HG03575 (cell line): ENCODE results near the gene ALDH16A1.

ENCODE experiments used
- ATAC-seq: cut with Tn5 transposase; IDR thresholded peaks from one replicate; pipeline ENCODE4 v1.9.1; 2021; ENCODE audit not compliant: unreplicated experiment, insufficient number of reproducible peaks, low FRiP score; ENCODE audit errors: extremely low read depth

ALDH16A1 gene

DNA sequence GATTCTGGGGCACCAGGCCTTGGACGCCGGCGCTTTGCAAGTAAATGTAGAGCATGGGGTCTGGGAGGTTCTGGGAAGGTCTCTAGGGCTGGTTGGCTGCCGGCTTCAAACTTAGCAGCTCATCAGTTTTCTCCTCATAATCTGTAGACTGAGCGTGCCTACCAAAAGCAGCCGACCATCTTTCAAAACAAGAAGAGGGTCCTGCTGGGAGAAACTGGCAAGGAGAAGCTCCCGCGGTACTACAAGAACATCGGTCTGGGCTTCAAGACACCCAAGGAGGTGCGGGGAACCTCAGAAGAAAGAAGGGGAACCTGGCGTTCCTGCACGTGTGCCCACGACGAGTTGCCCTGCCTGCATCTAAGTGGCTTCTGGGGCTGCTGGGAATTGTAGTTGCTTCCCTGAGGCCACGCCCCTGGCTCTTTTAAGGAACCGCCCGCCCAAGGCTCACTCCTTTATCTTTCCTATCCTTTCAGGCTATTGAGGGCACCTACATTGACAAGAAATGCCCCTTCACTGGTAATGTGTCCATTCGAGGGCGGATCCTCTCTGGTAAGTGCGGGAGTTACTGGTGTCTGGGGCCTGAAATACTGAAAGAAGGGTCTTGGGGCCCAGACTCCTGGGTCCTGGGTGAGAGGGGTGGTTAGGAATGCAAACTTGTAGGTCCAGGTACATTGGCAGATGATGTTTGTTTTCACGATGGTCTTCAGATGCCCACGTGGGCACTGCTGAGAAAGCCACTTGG, 44.2 kb downstream of the ALDH16A1 start:
- no peak for ATAC-seq

DNA sequence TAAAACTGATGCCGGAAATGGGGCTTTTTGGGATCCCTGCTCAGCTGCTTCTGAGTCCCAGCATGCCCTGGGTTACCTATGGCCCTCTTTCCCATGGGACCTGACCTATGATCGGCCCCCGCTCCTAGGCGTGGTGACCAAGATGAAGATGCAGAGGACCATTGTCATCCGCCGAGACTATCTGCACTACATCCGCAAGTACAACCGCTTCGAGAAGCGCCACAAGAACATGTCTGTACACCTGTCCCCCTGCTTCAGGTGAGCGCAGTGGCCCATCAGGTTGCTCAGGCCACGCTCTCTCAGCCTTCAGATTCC, 44.7 kb downstream of the ALDH16A1 start:
- no peak for ATAC-seq

DNA sequence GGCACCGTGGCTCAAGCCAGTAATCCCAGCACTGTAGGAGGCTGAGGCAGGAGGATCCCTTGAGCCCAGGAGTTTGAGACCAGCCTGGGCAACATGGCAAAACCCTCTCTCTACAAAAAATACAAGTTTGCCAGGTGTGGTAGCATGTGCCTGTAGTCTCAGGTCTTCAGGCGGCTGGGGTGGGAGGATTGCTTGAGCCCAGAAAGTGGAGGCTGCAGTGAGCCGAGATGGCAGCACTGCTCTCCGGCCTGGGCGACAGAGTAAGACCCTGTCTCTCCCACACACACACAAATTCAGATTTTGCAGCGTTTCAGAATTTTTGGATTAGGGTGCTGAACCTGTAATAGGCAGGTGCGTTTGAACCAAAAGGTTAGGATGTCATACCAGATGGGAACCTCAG, 45.5 kb downstream of the ALDH16A1 start:
- no peak for ATAC-seq

DNA sequence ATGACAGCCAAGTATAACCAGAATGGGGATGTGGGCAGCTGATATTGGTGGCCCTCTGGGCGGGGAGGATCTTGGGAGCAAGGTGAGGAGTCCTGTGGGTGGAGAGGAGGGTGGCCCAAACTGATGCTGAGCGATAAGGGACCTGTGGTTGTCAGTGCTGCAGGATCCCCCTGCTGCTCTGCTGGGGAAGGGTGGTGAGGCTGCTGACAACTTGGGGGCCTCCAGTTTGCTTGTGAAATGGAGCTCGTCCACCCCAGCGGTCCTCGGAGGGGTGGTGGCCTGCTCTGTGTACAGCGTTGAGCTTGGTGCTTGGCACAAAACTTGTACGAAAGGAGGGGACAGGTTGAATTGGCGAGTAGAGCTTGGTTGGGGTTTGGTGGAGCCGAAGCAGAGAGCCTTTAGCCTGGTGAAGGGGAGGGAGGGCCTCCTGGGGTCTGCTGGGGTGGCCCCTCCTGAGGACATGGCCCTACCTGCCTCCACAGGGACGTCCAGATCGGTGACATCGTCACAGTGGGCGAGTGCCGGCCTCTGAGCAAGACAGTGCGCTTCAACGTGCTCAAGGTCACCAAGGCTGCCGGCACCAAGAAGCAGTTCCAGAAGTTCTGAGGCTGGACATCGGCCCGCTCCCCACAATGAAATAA, 46.1 kb downstream of the ALDH16A1 start:
- ATAC-seq, result no peak

DNA sequence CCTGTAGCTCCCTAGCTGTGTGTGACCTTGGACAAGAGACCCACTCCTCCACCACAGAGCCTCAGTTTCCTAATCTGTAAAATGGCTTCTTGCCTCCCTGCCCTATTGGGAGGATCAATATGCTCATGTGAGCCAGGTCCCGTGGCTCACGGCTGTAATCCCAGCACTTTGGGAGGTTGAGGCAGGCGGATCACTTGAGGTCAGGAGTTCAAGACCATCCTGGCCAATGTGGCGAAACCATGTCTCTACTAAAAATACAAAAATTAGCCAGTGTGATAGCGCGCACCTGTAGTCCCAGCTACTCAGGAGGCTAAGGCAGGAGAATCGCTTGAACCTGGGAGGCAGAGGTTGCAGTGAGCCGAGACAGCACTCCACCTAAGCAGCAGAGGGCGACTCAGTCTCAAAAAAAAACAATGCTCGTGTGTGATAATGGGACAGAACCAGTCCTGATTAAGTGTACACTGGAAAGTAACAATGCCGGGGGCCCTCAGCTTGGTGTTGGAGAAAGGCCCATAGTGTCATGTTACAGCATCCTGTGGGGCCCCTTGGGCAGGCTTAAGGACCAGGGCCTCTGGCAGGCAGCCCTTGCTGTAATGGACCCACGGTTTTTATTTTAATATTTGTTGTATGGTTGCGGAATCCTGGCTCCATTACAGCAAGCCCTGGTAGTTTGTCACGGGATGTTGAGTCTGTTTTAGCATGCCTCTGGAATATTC, 50.0 kb downstream of the ALDH16A1 start:
- ATAC-seq, result no peak

DNA sequence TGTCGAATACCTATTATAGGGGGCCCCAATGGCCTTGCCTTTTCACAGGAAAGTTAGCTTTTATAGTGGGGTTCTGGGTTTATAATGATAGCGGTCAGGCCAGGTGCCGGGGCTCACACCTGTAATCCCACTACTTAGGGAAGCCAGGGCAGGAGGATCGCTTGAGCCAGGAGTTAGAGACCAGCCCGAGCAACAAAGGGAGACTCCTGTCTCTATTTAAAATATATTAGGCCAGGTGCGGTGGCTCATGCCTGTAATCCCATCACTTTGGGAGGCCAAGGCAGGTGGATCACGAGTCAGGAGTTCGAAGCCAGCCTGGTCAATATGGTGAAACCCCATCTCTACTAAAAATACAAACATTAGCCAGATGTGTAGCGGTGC, 50.5 kb downstream of the ALDH16A1 start:
- no peak for ATAC-seq

DNA sequence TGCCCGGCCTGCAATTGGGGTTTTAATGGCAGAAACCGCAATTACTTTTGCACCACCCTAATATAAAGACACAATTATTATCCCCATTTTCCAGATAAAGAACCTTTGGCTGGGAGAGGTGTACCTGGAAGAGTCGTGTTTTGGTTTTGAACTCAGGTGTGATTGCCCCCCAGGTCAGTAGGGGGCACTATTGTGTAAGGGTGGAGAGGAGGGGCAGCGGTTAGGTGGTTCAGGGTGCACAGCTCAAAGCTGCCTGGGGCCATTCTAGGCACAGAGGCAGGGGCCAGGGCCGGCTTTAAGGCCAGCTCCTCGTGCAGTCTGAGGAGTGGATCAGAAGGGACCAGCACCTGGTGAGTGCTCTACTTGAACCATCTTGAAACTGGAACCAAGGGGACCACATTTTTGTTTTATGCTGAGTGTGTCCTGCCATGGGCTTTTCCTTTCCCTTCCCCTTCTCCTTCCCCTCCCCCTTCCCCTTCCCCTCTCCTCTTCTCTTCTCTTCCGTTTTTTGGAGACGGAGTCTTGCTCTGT, 53.6 kb downstream of the ALDH16A1 start:
- no peak for ATAC-seq

DNA sequence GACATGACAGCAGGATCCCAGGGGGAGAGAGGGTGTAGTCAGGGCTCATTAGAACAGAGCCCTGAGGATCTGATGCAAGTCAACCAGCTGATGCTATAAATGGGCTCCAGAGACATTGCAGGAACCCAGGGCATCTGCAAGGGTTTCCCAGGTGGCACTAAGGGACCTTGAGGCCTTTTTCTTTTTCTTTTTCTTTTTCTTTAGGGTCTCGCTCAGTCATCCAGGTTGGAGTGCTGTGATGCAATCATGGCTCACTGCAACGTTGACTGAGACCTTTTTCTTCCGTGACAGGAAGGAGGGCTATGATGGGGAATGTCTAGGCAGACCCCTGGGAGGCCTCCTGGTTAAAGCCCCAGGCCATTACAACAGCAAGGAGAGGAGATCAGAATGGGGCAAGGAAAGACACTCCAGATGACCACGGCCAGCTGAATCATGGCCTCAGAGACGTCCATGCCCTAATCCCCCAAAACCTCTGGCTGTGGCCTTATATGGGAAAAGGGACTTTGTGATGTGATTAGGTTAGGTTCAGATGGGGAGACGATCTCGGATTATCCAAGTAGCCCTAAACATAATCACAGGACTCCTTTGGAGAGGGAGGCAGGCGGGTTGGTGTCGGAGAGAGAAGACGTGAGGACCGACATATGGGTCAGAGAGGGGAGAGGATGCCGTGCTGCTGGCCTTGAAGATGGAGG, 54.9 kb downstream of the ALDH16A1 start:
- no peak for ATAC-seq

DNA sequence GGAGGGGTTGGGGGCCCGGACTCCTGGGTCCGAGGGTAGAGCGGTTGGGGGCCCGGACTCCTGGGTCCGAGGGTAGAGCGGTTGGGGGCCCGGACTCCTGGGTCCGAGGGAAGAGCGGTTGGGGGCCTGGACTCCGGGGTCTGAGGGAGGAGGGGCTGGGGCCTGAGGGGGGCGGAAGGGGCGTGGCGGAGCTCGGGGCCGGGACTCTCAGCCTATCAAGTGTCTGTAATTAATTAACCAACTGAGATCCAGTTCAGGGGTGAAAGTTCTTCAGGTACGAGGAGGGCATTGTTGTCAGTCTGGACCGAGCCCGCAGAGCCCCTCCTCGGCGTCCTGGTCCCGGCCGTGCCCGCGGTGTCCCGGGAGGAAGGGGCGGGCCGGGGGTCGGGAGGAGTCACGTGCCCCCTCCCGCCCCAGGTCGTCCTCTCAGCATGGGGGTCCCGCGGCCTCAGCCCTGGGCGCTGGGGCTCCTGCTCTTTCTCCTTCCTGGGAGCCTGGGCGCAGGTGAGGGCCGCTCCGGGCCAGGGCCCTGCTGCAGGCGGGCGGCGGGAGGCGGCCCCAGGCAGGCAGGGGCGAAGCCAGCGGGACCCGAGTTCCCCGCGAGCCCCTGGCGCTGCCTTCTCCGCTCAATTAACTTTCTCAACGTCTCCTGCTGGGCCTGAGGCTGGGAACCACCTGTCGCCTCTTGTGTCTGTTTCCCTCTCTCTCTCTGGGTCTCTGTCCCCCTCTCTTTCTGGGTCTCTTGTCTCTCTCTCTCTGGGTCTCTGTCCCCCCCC, 60.1 kb downstream of the ALDH16A1 start:
- ATAC-seq, result no peak

DNA sequence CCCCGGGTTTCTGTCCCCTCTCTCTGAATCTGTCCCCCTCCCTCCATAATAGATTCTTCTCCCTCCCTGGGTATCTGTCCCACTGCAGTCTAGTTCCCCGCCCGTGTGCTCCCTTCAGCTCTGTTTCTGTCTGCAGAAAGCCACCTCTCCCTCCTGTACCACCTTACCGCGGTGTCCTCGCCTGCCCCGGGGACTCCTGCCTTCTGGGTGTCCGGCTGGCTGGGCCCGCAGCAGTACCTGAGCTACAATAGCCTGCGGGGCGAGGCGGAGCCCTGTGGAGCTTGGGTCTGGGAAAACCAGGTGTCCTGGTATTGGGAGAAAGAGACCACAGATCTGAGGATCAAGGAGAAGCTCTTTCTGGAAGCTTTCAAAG, 60.7 kb downstream of the ALDH16A1 start:
- ATAC-seq, result no peak

DNA sequence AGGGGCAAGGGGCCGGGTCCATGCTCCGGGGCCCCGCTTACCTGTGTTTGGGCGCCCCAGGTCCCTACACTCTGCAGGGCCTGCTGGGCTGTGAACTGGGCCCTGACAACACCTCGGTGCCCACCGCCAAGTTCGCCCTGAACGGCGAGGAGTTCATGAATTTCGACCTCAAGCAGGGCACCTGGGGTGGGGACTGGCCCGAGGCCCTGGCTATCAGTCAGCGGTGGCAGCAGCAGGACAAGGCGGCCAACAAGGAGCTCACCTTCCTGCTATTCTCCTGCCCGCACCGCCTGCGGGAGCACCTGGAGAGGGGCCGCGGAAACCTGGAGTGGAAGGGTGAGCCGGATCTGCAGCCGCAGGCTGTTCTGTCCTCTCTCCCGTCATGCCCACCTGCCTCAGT, 61.1 kb downstream of the ALDH16A1 start:
- ATAC-seq, result no peak

DNA sequence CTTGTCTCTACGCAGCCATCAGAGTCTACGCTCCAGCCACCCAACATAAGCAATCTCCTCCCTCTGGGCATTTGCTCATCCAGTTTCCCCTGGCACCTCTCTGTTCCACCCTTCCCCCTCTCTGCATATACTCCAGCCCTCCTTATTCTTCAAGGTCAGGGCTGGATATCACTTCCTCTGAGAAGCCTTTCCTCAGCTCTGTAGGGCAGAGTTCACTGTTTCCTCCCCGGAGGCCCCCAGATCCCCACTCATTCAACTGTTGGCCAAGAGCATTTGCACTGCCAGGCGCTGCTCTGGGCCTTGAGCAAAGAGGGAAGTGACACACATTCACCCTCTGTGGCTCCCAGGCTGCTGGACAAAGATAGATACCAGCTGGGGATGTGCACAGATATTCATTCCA, 62.7 kb downstream of the ALDH16A1 start:
- ATAC-seq, result no peak

DNA sequence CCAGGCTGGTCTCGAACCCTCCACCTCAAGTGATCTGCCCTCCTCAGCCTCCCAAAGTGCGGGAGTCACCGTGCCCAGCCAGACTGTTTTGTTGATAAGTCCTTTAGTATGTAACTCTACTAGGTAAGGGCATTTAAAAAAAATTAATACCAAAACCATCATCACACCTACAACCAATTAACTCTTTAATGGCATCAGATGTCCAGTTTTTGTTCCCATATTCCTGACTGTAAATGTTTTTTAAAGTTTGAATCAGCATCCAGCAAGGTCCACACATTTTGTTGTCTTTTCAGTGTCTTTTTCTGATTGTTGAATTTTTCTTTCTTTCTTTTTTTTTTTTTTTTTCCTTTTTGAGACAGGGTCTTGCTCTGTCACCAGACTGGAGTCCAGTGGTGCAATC, 65.0 kb downstream of the ALDH16A1 start:
- no peak for ATAC-seq
